Activated CD4-positive, alpha-beta T cell treated with anti-CD3 and anti-CD28 coated beads for 1 hour (primary cell): ENCODE data around the gene TBCEL.
"Not testable (repeated sequence)": the region's sequence is repeated elsewhere in the genome, so short reads cannot be mapped to it uniquely, and the experiment has no call there.

Source experiments
- DNase-seq: peaks from one replicate; pipeline ENCODE4 v3.0.0-alpha.2; 2020

Gene TBCEL

GRCh38 chr11:121109471-121109870 is 85.6 kb downstream of the TBCEL start:
- no peak for DNase-seq

- no peak for DNase-seq
Observed at GRCh38 chr11:121109916-121110586, 86.1 kb downstream of the TBCEL start.

DNA sequence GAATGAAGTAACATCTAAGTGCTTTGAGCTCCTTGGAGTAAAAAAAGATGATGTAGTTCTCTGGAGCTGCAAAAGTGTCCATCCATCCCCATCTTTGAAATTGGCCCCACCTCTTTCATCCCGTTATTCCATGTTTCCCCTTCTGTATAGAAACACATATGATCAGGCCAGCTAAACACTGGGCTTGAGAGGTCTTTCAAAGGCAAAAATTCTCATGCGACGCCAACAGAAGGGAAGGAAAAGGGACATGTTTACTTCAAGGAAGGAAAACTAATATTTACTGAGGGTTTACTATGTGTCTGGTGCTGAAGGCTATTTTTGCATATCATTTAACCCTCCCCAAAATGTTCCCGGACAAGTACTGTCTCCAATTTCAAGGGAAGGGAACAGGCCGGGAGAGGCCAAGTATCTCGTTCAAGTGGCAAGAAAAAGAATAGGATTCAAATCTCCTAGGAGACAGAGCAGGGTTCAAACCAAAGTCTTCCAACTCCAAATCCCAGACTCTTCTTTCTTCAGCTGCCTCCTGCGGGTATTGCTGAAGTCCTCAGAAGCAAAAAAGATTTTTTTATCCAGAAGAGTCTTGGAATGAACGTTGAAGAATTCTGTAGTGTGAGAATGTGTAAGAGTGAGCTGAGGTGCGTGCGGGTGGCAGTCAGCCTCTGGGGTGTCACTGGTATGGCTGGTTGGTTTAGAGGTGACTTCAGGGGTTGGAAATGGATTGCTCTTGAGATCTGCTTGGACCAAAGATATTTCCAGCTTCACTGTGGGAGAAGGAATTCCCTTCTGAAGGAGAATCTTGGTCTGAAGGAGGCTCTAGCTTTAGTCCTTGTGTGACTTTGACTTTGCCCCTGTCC is 87.2 kb downstream of the TBCEL start:
- DNase-seq: no peak

DNA sequence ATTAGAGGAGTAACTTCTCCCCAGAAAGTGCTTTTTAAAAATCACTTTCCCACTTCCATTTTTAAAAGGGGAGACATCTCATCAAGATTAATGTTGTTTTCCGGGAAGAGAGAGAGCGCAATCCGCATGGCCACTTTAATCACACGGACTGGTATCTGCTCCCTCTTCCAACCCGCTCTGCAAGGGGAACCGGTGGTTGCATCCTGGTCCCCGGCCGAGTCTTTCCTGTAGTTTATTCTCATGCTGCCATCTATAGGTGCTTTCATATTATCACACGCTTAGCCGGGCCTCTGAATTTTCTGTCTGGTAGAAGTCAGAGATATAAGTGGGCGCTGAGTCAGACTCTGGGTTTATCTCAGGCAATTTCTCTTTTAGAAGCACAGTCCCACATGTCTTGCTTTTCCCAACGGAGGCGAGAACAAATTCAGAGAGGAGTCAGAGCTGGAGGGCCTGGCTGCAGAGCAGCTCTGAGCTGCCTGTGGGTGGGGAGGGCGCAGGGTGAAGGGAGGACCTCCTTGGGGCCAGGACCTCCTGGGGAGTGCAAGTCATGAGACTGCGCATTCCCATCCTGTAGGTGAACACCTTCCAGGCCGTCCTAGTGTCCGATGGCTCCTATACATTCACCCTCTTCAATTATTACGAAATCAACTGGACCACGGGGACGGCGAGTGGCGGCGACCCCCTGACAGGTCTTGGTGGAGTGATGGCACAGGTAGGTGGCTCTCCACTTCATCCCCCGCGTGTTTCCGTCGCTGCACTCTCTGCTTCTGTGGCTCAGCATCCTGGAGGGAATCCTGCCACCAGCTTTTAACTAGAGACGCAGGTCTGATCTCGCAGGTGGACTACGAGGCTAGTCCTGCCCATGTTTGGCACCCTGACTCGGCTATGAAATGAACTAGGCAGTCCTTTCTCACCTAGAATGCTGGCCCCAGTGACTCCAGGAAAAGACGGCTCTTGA is 88.9 kb downstream of the TBCEL start:
- DNase-seq: no peak

DNA sequence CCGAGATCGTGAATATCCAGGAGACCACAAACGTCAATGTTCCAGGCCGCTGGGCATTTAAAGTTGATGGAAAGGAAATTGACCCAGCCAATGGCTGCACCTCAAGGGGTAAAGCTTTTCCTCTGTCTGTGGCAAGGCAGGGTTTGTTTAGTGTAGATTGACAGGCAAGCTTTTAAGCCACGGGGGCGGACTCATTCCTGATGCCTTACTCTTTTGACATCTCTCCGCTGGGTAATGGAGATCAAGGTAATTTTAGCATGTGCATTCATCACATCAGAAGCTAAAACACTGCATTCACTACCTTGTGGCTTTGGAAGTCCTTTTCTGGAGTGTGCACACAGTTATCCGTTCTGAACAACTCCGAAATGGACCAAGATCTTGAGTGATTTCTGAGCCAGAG is 89.7 kb downstream of the TBCEL start:
- DNase-seq: no peak

- DNase-seq: not testable (repeated sequence)
Observed at GRCh38 chr11:121115024-121115423, 91.1 kb downstream of the TBCEL start.

DNA sequence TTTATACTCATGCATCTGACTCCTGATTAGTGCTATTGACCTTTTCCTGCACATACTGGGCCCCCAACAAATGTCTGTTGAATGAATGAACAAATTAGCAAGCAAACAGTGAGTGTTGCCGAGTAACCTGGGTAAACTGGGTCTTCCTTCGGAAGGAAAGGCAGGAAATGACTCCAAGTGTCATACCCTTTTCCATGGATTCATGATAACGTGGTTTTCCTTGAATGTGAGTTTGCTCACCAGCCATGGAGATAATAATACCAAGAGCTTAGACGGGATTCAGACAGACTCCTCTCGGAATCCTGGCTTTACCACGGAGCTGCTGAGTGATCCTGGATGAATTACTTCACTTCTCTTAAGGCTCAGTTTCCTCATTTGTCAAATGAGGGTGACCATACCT is 93.9 kb downstream of the TBCEL start:
- no peak for DNase-seq

GRCh38 chr11:121119440-121119839 is 95.5 kb downstream of the TBCEL start:
- DNase-seq: no peak

DNA sequence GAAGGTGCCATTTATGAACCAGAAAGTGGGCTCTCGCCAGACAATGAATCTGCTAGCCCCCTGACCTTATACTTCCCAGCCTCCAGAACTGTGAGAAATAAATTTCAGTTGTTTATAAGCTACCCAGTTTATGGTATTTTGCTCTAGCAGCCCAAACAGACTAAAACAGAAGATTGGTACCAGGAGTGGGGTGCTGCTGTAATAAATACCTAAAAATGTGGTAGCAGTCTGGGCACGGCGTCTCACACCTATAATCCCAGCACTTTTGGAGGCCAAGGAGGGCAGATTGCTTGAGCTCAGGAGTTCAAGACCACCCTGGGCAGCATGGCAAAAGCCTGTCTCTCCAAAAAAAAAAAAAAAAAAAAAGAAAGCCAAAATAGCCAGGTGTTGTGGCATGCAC is 98.4 kb downstream of the TBCEL start:
- DNase-seq: no peak

DNA sequence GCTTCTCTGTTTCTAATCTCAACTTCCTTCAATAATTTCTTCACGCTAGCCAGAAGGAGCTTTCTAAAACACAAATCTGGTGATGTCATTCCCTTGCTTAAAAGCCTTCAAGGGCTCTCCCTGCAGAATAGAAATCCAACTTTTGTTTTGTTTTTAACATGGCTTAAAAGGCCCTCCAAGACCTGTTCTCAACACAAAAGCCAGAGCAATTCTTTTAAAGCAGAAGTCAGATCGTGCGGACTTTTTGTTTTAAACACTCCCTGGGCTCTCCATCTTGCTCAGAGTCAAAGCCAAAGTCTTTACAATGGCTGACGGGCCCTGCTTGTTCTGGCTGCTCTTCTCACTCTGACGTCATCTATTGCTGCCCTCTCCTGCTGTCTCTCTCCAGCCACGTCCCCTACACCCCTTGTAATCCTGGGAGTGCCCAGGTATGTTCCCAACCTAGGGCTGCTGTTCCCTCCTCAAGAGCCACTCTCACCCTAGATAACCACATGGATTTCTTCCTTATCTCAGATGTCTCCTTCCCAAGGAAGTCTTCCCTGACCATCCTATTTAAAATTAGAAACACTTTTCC is 99.7 kb downstream of the TBCEL start:
- no peak for DNase-seq

GRCh38 chr11:121127809-121128208 is 103.9 kb downstream of the TBCEL start:
- DNase-seq: no peak

- no peak for DNase-seq
Observed at GRCh38 chr11:121129362-121130340, 105.7 kb downstream of the TBCEL start.

GRCh38 chr11:121131656-121132055 is 107.8 kb downstream of the TBCEL start:
- DNase-seq: no peak

DNA sequence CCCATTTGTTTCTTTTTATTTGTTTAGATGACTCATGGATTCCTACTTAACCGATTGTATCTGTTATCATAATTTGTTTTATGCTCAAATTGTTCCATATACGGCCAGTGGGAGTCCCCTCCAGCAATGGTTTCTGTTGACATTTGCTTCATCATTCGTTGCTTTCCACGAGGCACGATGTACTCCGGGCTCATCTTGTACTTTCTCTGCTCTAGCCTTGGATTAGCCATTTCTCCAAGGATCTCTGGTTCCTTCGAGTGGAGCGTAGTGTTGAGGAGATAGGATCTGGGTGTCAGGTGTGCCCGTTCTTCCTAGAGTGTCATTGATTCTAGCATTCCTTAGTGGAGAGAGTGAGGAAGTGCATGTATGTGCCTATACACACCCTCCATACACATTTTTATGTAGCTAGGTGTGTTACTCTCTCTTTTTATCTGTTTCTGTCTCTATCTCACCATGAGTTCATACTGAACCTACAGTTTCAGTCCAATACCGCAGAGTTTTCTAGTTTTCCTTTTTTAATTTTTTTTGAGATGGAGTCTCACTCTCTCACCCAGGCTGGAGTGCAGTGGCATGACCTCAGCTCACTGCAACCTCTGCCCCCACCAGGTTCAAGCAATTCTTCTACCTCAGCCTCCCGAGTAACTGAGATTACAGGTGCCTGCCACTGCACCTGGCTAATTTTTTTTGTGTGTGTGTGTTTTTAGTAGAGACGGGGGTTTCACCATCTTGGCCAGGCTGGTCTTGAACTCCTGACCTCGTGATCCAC is 108.5 kb downstream of the TBCEL start:
- DNase-seq: no peak

- no peak for DNase-seq
Observed at GRCh38 chr11:121134741-121135312, 110.9 kb downstream of the TBCEL start.

DNA sequence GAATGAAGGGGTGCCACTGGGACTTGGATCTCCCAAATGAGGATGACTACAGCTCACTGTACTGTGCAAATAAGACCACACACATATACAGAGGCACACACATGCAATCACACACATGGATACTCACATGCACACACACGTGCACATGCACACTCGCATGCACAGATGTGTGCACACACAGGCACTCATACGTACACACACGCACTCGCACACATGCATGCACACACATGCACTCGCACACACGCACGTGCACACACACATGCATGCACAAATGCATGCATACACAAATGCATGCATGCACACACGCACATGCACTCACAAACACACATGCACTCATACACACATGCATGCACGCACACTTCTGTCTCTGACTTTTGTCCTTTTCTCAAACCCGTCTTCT is 113.1 kb downstream of the TBCEL start:
- no peak for DNase-seq

DNA sequence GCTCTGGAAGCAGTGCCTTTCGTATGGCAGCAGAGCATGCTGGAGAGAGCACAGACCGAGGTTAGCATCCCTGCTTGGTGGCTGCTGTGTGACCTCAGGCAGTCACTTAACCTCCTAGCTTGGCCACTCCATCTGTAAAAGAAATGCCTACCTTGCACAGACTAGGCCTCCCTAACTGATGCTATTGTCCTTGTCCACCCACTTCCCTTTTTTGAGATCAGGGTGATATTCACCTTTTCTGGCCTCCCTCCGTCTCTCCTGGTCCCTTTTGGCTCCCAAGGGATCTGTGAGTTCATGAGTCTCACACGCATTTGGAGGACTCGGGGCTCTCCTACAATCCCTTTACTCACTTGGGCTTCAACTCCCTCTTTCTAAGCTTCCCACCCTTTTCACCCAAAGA is 114.4 kb downstream of the TBCEL start:
- no peak for DNase-seq

DNA sequence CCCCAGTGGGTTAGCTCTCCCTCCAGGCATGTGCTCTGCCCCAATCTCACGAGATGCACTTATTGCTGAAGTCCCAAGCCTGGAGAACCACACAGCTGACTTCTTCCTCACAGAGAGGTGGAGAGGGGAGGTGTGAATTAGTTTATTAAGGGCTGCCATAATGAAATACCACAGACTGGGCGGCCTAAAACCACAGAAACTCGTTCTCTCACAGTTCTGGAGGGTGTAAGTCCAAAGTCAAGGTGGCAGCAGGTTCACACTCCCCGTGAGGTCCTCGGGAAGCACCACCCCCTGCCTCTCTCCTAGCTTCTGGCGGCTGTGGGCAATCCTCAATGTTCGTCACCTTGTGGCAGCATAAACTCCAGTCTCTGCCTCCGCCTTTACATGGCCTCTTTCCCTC is 116.5 kb downstream of the TBCEL start:
- no peak for DNase-seq
